Sigmoid colon (tissue), 4 donors: ENCODE measurements around the gene PREP.

Experiments used
- EP300 ChIP-seq, 4 donors: sonication (generic); formaldehyde crosslinking; IDR thresholded peaks; one replicate each; pipeline ENCODE4 v1.6.1; 2017; ENCODE audit warnings: antibody characterized with exemption in 4 of 4
- POLR2AphosphoS5 ChIP-seq, 4 donors: sonication (generic); formaldehyde crosslinking; IDR thresholded peaks; one replicate each; pipeline ENCODE4 v1.6.1; 2017; ENCODE audit warnings: antibody characterized with exemption in 4 of 4

DNA sequence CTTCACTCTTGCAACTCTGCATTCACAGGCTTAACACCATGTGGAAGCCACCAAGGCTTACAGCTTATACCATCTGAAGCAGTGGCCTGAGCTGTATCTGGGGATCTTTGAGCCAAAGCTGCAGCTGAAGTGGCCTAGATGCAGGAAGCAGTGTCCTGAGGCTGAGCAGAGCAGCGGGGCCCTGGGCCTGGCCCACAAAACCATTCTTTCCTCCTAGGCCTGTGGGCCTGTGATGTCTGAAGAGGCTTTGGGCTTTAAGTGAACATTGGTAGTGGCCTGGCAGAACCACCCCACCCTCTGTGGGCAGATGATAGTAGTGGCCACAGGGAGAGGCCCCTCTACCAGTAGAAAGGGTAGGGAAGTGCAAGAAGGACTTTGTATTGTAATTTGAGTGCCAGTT, 6.9 kb upstream of the PREP start:
- TF ChIP-seq EP300 (IDR thresholded peaks at IDR 0.05) (no peak), POLR2AphosphoS5 (IDR thresholded peaks at IDR 0.05) (no peak)
